IMR-90 (cell line): ENCODE measurements around the gene MGLL. TPM values are rescaled to one million over a fixed set of nuclear protein-coding genes. Genes with fewer than 3 reads are reported as not detected.

Experiments used
- ATAC-seq: fragments of 200-7000 bp; cut with Tn5 transposase; 2 replicates; pipeline ENCODE4 v1.9.1; 2020; ENCODE audit warnings: low read depth, mild to moderate bottlenecking, moderate library complexity
- BruUV-seq: library from RNA; stranded (reverse); fragments of 400-500 nt; replicated peaks from 2 replicates; lab custom pipeline; 2021; lab: Mats Ljungman, UMichigan
- CTCF ChIA-PET: fragments of 300-600 bp; formaldehyde crosslinking; extraction: SDS; loops from one replicate; lab custom pipeline; 2021; ENCODE audit warnings: antibody characterized with exemption; lab: Yijun Ruan, JAX
- POLR2A ChIA-PET: fragments of 300-600 bp; sonication (Branson Sonifier 250); formaldehyde crosslinking; loops from one replicate; lab custom pipeline; 2022; ENCODE audit warnings: antibody characterized with exemption; ENCODE audit not compliant: unreplicated experiment; lab: Charles Lee
- DNase-seq: peaks from one replicate; pipeline ENCODE4 v3.0.0; 2013
- H2AFZ ChIP-seq: replicated peaks from 2 replicates; pipeline ENCODE3; 2013; ENCODE audit warnings: low read length, mild to moderate bottlenecking; ENCODE audit not compliant: poor library complexity
- H2AK5ac ChIP-seq: 2 replicates; pipeline ENCODE4 v1.6.1; 2013; ENCODE audit warnings: low read depth, low read length, inconsistent platforms
- H2AK9ac ChIP-seq: replicated peaks from 2 replicates; pipeline ENCODE3; 2013; ENCODE audit warnings: mild to moderate bottlenecking, low read depth, low read length, moderate library complexity; ENCODE audit not compliant: poor library complexity
- H2BK120ac ChIP-seq: 2 replicates; pipeline ENCODE4 v1.6.1; 2013; ENCODE audit warnings: low read depth, low read length, inconsistent platforms
- H2BK15ac ChIP-seq: 3 replicates; pipeline ENCODE4 v1.6.1; 2013; ENCODE audit warnings: low read depth, low read length, inconsistent platforms
- H2BK20ac ChIP-seq: 2 replicates; pipeline ENCODE4 v1.6.1; 2013; ENCODE audit warnings: low read depth, mild to moderate bottlenecking, inconsistent platforms, low read length, moderate library complexity
- H2BK5ac ChIP-seq: 2 replicates; pipeline ENCODE4 v1.6.1; 2013; ENCODE audit warnings: mild to moderate bottlenecking, low read depth, low read length, inconsistent platforms; ENCODE audit not compliant: poor library complexity, severe bottlenecking
- H3K14ac ChIP-seq: replicated peaks from 2 replicates; pipeline ENCODE4 v1.6.1; 2013; ENCODE audit warnings: low read depth, low read length, inconsistent platforms
- H3K18ac ChIP-seq: 2 replicates; pipeline ENCODE4 v1.6.1; 2013; ENCODE audit warnings: low read depth, low read length, control low read depth
- H3K23ac ChIP-seq: 2 replicates; pipeline ENCODE4 v1.6.1; 2013; ENCODE audit warnings: low read depth, low read length, inconsistent platforms
- H3K27ac ChIP-seq: 2 replicates; pipeline ENCODE4 v1.5.1; 2013; ENCODE audit warnings: mild to moderate bottlenecking, control low read depth, low read length; ENCODE audit not compliant: insufficient read depth
- H3K27me3 ChIP-seq: 2 replicates; pipeline ENCODE4 v1.6.1; 2013; ENCODE audit warnings: low read length; ENCODE audit not compliant: control insufficient read depth, insufficient read depth
- H3K36me3 ChIP-seq: 2 replicates; pipeline ENCODE4 v1.6.1; 2013; ENCODE audit warnings: low read length, mixed read lengths; ENCODE audit not compliant: control insufficient read depth, insufficient read depth
- H3K4ac ChIP-seq: 2 replicates; pipeline ENCODE4 v1.6.1; 2013; ENCODE audit warnings: low read depth, low read length, inconsistent platforms
- H3K4me1 ChIP-seq: 2 replicates; pipeline ENCODE4 v1.6.1; 2013; ENCODE audit warnings: low read length, mixed read lengths; ENCODE audit not compliant: control insufficient read depth, insufficient read depth
- H3K4me2 ChIP-seq: 2 replicates; pipeline ENCODE4 v1.6.1; 2013; ENCODE audit warnings: low read depth, mild to moderate bottlenecking, control low read depth, low read length, moderate library complexity
- H3K4me3 ChIP-seq: 2 replicates; pipeline ENCODE4 v1.5.1; 2013; ENCODE audit warnings: low read depth, mild to moderate bottlenecking, control low read depth, low read length, moderate library complexity; ENCODE audit not compliant: insufficient read depth
- H3K56ac ChIP-seq: 2 replicates; pipeline ENCODE4 v1.6.1; 2013; ENCODE audit warnings: low read length, inconsistent platforms; ENCODE audit not compliant: insufficient read depth; ENCODE audit errors: extremely low read depth
- H3K79me1 ChIP-seq, 2 experiments: 2 replicates each; pipeline ENCODE4 v1.6.1; 2013; ENCODE audit warnings: low read length in 2 of 2, inconsistent platforms in 1 of 2, low read depth in 1 of 2
- H3K9ac ChIP-seq: 2 replicates; pipeline ENCODE4 v1.6.1; 2013; ENCODE audit warnings: low read depth, low read length, control low read depth
- H3K9me1 ChIP-seq: 2 replicates; pipeline ENCODE4 v1.6.1; 2013; ENCODE audit warnings: low read length, inconsistent platforms; ENCODE audit not compliant: insufficient read depth
- H3K9me3 ChIP-seq: 2 replicates; pipeline ENCODE4 v1.6.1; 2013; ENCODE audit warnings: low read length; ENCODE audit not compliant: control insufficient read depth, insufficient read depth
- H4K20me1 ChIP-seq: 2 replicates; pipeline ENCODE4 v1.6.1; 2013; ENCODE audit warnings: low read length, inconsistent platforms; ENCODE audit not compliant: insufficient read depth
- H4K5ac ChIP-seq: 2 replicates; pipeline ENCODE4 v1.6.1; 2013; ENCODE audit warnings: mild to moderate bottlenecking, low read depth, low read length, control low read depth
- H4K8ac ChIP-seq, 2 experiments: 2 replicates each; pipeline ENCODE4 v1.6.1; 2013; ENCODE audit warnings: low read depth in 2 of 2, low read length in 2 of 2, control low read depth in 1 of 2, inconsistent platforms in 1 of 2
- H4K91ac ChIP-seq: 2 replicates; pipeline ENCODE4 v1.6.1; 2013; ENCODE audit warnings: low read depth, low read length, inconsistent platforms; ENCODE audit not compliant: insufficient read depth
- BHLHE40 ChIP-seq: fragments of 150-350 bp; IDR thresholded peaks from 2 replicates; pipeline ENCODE4 v1.6.1; 2016; ENCODE audit warnings: mild to moderate bottlenecking, low read depth, low read length
- CEBPB ChIP-seq: IDR thresholded peaks from 2 replicates; pipeline ENCODE4 v1.6.1; 2012; ENCODE audit warnings: low read depth, low read length, improper control_type of control experiment
- CHD1 ChIP-seq: IDR thresholded peaks from 2 replicates; pipeline ENCODE4 v1.6.1; 2012; ENCODE audit warnings: low read depth, low read length, improper control_type of control experiment
- ELK1 ChIP-seq: fragments of 150-350 bp; IDR thresholded peaks from 2 replicates; pipeline ENCODE4 v1.6.1; 2016; ENCODE audit warnings: low read depth, mild to moderate bottlenecking, low read length, moderate library complexity, borderline replicate concordance
- FOS ChIP-seq: fragments of 150-350 bp; IDR thresholded peaks from 2 replicates; pipeline ENCODE4 v1.6.1; 2016; ENCODE audit warnings: low read depth, low read length
- MAFK ChIP-seq: IDR thresholded peaks from 2 replicates; pipeline ENCODE4 v1.6.1; 2012; ENCODE audit warnings: low read depth, low read length, improper control_type of control experiment
- MAZ ChIP-seq: IDR thresholded peaks from 2 replicates; pipeline ENCODE4 v1.6.1; 2012; ENCODE audit warnings: low read depth, mild to moderate bottlenecking, low read length, improper control_type of control experiment, moderate library complexity, borderline replicate concordance
- MXI1 ChIP-seq: IDR thresholded peaks from 2 replicates; pipeline ENCODE4 v1.6.1; 2012; ENCODE audit warnings: low read depth, mild to moderate bottlenecking, low read length, moderate library complexity, borderline replicate concordance
- POLR2A ChIP-seq: IDR thresholded peaks from 2 replicates; pipeline ENCODE4 v1.6.1; 2012; ENCODE audit warnings: mild to moderate bottlenecking, low read depth, low read length
- RCOR1 ChIP-seq: IDR thresholded peaks from 2 replicates; pipeline ENCODE4 v1.6.1; 2012; ENCODE audit warnings: mild to moderate bottlenecking, low read length, improper control_type of control experiment; ENCODE audit not compliant: insufficient replicate concordance
- SMC3 ChIP-seq: fragments of 150-350 bp; IDR thresholded peaks from 2 replicates; pipeline ENCODE4 v1.6.1; 2016; ENCODE audit warnings: low read depth, mild to moderate bottlenecking, antibody characterized with exemption, low read length, moderate library complexity
- WGBS, 2 experiments: methylation state at CpG; one replicate each; pipeline versions ENCODE4 v1.1.5 to v1.1.7; 2013; ENCODE audit warnings: missing lambda C conversion rate in 2 of 2; ENCODE audit not compliant: insufficient read length in 1 of 2; ENCODE audit errors: extremely low coverage in 2 of 2; 5-methylcytosine and 5-hydroxymethylcytosine counted together
- dilution Hi-C: fragments of 300-500 bp; cut with HindIII; formaldehyde crosslinking; loops from one replicate; pipeline ENCODE4 v1.14.3; 2018; ENCODE audit warnings: low sequenced_read_pairs; ENCODE audit not compliant: unreplicated experiment
- in situ Hi-C: fragments of 300-500 bp; cut with MboI; formaldehyde crosslinking; loops from 3 replicates; pipeline ENCODE4 v1.14.3; 2019; ENCODE audit warnings: low sequenced_read_pairs, inconsistent platforms, mixed read lengths
- intact Hi-C: fragments of 100-400 bp; cut with micrococcal nuclease; formaldehyde crosslinking; loops from 2 replicates; pipeline ENCODE4 v1.10.0; 2022
- polyA plus RNA-seq, 3 experiments: library from polyadenylated mRNA; depleted of rRNA; stranded (reverse); fragments of >200 nt; gene quantifications; 2 replicates each; pipeline ENCODE4 v1.2.3, GENCODE V29; 2012; ENCODE audit warnings: low replicate concordance in 1 of 3
- total RNA-seq: library from RNA; depleted of rRNA; stranded (reverse); fragments of >200 nt; gene quantifications from 2 replicates; pipeline ENCODE4 v1.2.3, GENCODE V29; 2012
- TF ChIP-seq, protein P1 (sequence below): conservative IDR thresholded peaks from 2 replicates; pipeline ENCODE4 v1.5.1; 2012; ENCODE audit warnings: mild to moderate bottlenecking, low read depth, low read length, improper control_type of control experiment

MGLL gene
- total and polyA plus RNA-seq, 2 of the 4 experiments (the other 2 are of a cell fraction) = 23.7 to 60.6 TPM

DNA sequence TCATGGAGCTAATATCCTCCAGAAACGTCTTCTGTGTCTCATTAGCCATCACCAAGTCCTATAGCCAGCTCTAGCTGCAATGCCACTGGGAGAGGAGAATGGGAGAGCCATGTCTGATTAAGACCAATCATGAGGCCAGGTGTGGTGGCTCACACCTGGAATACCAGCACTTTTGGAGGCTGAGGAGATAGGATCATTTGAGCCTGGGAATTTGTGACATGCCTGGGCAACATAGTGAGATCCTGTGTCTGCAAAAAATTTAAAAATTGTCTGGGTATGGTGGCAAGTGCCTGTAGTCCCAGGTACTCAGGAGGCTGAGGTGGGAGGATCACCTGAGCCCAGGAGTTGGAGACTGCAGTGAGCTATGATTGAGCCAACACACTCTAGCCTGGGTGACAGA lies 13.1 kb downstream of the MGLL start:
- Histone ChIP-seq H3K23ac (no peak overlapping the region), H3K9me3 (no peaks in the 10 kb centered on the region), H4K8ac (0 out of 4 replicates have a peak overlapping the region, but pooled peaks of 1 of the 2 experiments have one; percentile 6), H4K91ac (no peak overlapping the region), H3K4me1 (peaks cover 8% of the 10 kb centered on the region), H3K56ac (no peak overlapping the region), H2BK5ac (no peak overlapping the region), H2AFZ (no peak overlapping the region), H2AK5ac (no peak overlapping the region), H2AK9ac (no peak overlapping the region), H3K79me1 (peaks cover 63 to 87% of the 10 kb centered on the region in 2 experiments), H3K36me3 (peaks cover 35% of the 10 kb centered on the region), H3K9me1 (peaks cover 31% of the 10 kb centered on the region), H4K20me1 (no peaks in the 10 kb centered on the region), H3K4me2 (no peak overlapping the region), H3K18ac (no peak overlapping the region), H3K4me3 (no peak overlapping the region), H3K14ac (no peak overlapping the region), H4K5ac (no peak overlapping the region; the same call in 1 of the 2 replicates), H3K9ac (no peak overlapping the region), H2BK120ac (no peak overlapping the region), H3K27me3 (no peaks in the 10 kb centered on the region), H2BK15ac (no peak overlapping the region), H3K27ac (no peak overlapping the region), H2BK20ac (no peak overlapping the region), H3K4ac (no peak overlapping the region)
- no CpG with 5 or more reads among the region's 1 CpG for WGBS, 2 experiments
- DNase-seq (no peak), ATAC-seq (no peak)
- in situ Hi-C loops = no loop called here
- intact Hi-C loops = no loop called here
- dilution Hi-C loops = no loop called here
- ChIA-PET CTCF (no interaction called here), POLR2A (no interaction called here)
- BruUV-seq = no TSS peak
- TF ChIP-seq MAFK (no peak), MXI1 (no peak), POLR2A (no peak), FOS (no peak), RCOR1 (no peak), ELK1 (no peak), SMC3 (no peak), BHLHE40 (no peak), CEBPB (no peak), CHD1 (no peak), MAZ (no peak)
- TF ChIP-seq, protein P1, sequence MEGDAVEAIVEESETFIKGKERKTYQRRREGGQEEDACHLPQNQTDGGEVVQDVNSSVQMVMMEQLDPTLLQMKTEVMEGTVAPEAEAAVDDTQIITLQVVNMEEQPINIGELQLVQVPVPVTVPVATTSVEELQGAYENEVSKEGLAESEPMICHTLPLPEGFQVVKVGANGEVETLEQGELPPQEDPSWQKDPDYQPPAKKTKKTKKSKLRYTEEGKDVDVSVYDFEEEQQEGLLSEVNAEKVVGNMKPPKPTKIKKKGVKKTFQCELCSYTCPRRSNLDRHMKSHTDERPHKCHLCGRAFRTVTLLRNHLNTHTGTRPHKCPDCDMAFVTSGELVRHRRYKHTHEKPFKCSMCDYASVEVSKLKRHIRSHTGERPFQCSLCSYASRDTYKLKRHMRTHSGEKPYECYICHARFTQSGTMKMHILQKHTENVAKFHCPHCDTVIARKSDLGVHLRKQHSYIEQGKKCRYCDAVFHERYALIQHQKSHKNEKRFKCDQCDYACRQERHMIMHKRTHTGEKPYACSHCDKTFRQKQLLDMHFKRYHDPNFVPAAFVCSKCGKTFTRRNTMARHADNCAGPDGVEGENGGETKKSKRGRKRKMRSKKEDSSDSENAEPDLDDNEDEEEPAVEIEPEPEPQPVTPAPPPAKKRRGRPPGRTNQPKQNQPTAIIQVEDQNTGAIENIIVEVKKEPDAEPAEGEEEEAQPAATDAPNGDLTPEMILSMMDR = no peak
